RWPE1 (cell line): Measurements from ENCODE around the gene SMAD4.
A peak's percentile ranks its signal among the peaks of the same experiment; 100 is the strongest.

ENCODE experiments used
- CTCF ChIA-PET: fragments of 350-600 bp; sonication (Branson Sonifier 250); formaldehyde crosslinking; extraction: SDS; loops from one replicate; lab custom pipeline; 2021; lab: Yijun Ruan, JAX
- POLR2A ChIA-PET: fragments of 400-600 bp; formaldehyde crosslinking; extraction: SDS; loops from one replicate; lab custom pipeline; 2020; ENCODE audit warnings: antibody characterized with exemption; ENCODE audit not compliant: low non-redundant PET; lab: Yijun Ruan, JAX
- DNase-seq: peaks from one replicate; pipeline ENCODE4 v3.0.0; 2012; ENCODE audit warnings: low spot score
- H3K27ac ChIP-seq: fragments of 450-650 bp; 2 replicates; pipeline ENCODE4 v1.5.1; 2017
- TF ChIP-seq, protein P1 (sequence below): fragments of 450-650 bp; conservative IDR thresholded peaks from 2 replicates; pipeline ENCODE4 v1.5.1; 2017; ENCODE audit warnings: low read depth, mild to moderate bottlenecking

The SMAD4 gene

GRCh38 chr18:51048190-51048589 is 18.2 kb downstream of the SMAD4 start:
- ChIA-PET POLR2A (no interaction called here), CTCF (no interaction called here)
- no peak overlapping the region for H3K27ac ChIP-seq
- no peak for DNase-seq
- TF ChIP-seq, protein P1, sequence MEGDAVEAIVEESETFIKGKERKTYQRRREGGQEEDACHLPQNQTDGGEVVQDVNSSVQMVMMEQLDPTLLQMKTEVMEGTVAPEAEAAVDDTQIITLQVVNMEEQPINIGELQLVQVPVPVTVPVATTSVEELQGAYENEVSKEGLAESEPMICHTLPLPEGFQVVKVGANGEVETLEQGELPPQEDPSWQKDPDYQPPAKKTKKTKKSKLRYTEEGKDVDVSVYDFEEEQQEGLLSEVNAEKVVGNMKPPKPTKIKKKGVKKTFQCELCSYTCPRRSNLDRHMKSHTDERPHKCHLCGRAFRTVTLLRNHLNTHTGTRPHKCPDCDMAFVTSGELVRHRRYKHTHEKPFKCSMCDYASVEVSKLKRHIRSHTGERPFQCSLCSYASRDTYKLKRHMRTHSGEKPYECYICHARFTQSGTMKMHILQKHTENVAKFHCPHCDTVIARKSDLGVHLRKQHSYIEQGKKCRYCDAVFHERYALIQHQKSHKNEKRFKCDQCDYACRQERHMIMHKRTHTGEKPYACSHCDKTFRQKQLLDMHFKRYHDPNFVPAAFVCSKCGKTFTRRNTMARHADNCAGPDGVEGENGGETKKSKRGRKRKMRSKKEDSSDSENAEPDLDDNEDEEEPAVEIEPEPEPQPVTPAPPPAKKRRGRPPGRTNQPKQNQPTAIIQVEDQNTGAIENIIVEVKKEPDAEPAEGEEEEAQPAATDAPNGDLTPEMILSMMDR: no peak

GRCh38 chr18:51049137-51049536 is 19.1 kb downstream of the SMAD4 start:
- H3K27ac ChIP-seq: no peak overlapping the region
- ChIA-PET CTCF (no interaction called here), POLR2A (no interaction called here)
- no peak for DNase-seq
- TF ChIP-seq, protein P1: no peak

GRCh38 chr18:51051105-51051712 is 21.2 kb downstream of the SMAD4 start:
- CTCF ChIA-PET: interaction anchor here (0.6 to 1.1 kb wide), 5 partner anchors 19 to 232 kb away, joined by 3 to 6 read pairs (median 4); no protein-coding TSS in a partner anchor
- TF ChIP-seq, protein P1: peak; percentile 80
- peak; percentile 8 for DNase-seq
- H3K27ac ChIP-seq: no peak overlapping the region
- POLR2A ChIA-PET: no interaction called here

DNA sequence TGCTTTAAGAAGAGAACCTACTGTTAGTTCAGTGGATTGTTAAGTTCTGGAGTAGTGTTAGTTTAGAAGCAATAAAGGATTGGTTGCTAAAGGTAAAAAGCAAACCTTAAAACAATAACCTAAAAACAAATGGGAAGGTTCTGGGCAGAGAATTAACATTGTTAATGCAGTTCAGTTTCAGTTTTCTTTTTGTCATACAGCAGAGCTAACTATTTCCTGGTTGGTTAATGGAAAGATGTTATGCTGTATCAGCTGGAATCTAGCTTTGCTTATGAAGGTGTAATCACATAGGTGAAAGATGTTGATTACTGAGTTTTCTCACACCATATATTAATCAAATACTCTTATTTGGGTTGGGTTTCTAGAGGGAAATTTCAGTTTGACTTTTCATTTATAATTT is 23.8 kb downstream of the SMAD4 start:
- CTCF ChIA-PET: no interaction called here
- no peak for DNase-seq
- TF ChIP-seq, protein P1: no peak
- no peak overlapping the region for H3K27ac ChIP-seq
- POLR2A ChIA-PET: no interaction called here

GRCh38 chr18:51054764-51055163 is 24.8 kb downstream of the SMAD4 start:
- DNase-seq: no peak
- POLR2A ChIA-PET: no interaction called here
- TF ChIP-seq, protein P1: no peak
- CTCF ChIA-PET: interaction anchor here (0.6 kb wide), 1 partner anchor 28 kb away, joined by 3 read pairs; no protein-coding TSS in a partner anchor
- H3K27ac ChIP-seq: no peak overlapping the region

DNA sequence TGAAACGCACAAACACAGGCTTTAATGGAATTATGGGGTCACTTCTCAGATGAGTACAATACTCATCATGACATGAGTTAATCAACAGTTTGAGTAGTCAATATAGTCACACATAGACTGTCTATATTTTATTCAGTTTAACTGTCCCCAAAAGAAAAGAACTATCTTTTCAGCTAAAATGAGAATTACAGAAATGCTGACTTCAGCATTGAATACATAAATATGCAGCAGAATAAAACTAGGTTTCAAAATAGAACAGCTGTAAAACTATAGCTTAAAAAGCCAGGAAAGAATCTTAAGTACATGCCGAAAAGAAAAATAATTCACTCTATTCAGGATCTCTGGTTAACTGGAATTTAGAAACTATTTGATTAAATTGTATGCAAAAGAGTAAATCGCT is 30.0 kb downstream of the SMAD4 start:
- ChIA-PET CTCF (no interaction called here), POLR2A (no interaction called here)
- DNase-seq: no peak
- TF ChIP-seq, protein P1: no peak
- no peak overlapping the region for H3K27ac ChIP-seq
